ENCODE data around the gene R3HDM2.

Gene R3HDM2

DNA sequence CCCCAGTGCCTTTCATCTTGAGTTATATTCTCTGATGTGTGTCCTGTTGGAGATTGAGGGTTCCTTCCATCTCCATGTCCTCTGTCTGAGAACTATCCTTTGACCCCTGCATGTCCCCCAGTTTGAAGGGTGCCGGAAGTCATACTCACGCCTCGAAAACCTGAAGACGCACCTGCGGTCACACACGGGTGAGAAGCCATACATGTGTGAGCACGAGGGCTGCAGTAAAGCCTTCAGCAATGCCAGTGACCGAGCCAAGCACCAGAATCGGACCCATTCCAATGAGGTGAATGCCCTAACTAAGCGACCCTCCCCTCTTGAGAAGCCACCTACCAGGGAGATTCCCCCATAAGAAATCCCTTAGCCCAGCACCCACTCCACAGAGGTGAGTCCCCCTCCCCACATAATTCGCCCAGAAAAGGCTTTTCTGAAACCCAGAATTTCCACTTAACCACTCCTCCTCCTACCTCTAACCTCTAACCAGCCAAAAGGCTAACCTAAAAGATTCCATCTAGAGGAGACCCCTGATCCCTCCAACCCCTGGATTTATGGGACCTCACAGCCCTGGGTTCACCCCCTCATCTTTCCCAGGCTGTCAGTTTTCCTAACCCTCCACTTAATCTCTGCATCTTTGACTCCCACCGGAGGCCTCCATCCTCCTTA is 36.5 kb upstream of the R3HDM2 start:
- DNase-seq (ENCODE audit: low spot score): no peak

DNA sequence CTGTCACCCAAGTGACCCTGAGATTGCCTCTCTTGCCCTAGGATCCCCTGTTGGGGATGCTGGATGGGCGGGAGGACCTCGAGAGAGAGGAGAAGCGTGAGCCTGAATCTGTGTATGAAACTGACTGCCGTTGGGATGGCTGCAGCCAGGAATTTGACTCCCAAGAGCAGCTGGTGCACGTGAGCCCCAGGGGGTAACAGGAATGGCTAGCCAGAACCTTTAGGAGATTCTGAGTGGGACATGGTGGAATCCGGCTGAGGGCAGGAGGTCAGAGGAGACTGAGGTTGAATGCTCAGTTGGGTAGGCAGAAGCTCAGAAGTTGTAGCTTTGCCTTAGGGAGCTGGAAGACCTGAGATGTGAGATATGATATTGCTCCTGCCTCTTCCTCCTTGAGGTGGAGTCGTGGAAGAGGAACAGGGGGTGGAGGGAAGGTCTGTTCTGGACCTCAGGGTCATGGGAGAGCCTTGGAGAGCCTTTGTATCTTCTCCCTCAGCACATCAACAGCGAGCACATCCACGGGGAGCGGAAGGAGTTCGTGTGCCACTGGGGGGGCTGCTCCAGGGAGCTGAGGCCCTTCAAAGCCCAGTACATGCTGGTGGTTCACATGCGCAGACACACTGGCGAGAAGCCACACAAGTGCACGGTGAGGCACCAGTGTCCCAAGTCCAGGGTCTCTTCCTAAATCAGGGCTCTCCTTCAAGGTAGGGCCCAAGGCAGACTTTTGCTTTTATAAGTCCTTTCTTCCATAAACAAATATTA is 35.1 kb upstream of the R3HDM2 start:
- DNase-seq (ENCODE audit: low spot score): no peak

DNA sequence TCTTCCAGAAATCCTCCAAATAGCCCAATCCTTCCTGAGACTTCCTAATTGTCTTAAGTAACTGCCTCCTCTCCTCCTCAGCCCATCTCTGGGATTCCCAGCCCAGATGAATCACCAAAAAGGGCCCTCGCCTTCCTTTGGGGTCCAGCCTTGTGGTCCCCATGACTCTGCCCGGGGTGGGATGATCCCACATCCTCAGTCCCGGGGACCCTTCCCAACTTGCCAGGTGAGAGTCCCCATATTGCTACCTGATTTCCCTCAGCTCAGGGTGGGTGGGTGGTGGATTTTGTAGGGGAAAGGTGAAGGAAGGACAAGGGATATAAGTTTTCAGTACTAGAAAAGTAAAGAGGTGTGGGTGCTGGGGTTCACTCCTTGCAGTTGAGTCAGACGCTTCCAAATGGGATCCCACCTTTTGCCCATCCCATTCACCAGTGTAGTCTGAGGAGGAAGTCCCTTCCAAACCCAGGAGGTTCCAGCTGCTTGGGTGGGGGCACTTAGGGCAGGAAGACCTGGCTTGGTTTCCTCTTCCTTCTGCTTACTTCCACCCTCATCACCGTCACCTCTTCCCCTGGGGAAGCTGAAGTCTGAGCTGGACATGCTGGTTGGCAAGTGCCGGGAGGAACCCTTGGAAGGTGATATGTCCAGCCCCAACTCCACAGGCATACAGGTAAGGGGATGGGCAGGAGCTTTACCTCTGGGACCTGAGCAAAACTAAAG is 34.3 kb upstream of the R3HDM2 start:
- no peak for DNase-seq (ENCODE audit: low spot score)

DNA sequence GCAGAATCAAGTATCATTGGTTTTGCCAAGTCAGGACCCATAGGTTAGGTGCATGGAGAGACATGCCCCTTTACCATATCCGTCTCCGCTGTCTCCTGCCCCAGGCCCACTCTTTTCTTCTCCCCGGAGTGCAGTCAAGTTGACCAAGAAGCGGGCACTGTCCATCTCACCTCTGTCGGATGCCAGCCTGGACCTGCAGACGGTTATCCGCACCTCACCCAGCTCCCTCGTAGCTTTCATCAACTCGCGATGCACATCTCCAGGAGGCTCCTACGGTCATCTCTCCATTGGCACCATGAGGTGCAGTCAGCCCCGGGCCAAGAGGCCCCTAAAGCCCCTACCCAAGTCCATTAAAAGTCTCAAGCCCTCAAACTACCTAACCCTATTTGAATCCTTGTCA is 33.7 kb upstream of the R3HDM2 start:
- DNase-seq (ENCODE audit: low spot score): no peak

DNA sequence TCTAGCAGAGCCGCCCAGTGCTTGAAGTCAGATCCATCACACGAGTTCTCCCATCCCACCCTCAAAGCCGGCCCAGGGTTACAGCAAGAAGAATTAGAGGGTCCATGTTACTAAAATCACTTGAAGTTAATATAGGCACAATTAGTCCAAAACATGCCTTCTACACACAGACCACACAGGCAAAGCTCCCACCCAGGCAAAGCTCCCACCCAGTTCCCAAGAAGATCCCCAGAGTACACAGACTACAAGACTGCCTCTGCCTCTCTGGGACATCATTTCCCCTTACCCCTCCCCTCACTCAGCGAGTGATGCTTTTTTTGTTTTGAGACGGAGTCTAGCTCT is 32.0 kb upstream of the R3HDM2 start:
- DNase-seq (ENCODE audit: low spot score): no peak

DNA sequence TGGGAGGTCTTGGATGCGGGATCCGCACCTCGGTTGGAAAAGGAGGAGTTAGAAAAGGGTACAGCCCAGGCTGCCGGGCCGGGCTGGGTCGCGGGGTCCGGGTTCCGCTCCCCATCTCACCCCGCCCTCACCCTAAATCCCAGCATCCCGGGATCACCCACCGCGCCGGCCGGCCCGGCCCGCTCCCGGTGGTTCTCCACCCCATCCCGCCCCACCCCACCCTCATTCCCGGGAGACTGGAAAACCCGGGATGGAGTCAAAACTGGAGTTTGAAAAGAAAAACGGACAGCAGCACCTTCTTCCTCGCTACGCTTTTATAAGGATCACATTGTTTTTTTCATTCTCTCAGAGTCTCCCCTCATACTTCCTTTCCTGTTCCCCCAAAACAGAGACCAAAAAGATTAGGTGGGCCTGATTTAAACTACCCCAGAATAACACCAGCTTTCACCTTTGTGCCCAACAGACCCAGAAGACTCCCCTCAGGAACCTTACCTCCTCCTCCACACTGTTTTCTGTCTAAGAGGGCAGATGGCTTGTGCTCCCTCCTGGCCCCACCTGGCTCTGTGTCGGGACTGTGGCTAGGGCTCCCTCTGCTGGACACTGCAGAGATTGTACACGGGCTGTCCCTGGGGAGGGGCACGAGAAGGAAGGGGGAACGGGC is 31.5 kb upstream of the R3HDM2 start:
- peak; percentile 87 for DNase-seq (ENCODE audit: low spot score)

DNA sequence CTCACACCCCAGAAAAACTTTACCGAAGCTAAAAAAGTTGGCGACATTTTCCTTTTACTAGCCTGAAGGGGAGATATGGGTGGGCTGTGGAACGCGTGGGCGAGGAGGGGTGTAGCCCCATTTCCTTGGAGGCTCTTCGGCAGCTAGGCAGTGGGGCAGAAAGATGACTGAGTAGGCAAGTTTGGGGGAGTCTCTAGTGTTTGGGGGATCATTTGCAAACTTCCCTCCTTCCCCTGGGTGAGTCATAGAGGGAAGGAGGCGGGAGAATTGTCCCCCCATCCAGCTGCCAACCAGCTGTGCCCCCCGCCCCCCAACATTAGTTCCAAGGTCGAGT is 31.0 kb upstream of the R3HDM2 start:
- no peak for DNase-seq (ENCODE audit: low spot score)

DNA sequence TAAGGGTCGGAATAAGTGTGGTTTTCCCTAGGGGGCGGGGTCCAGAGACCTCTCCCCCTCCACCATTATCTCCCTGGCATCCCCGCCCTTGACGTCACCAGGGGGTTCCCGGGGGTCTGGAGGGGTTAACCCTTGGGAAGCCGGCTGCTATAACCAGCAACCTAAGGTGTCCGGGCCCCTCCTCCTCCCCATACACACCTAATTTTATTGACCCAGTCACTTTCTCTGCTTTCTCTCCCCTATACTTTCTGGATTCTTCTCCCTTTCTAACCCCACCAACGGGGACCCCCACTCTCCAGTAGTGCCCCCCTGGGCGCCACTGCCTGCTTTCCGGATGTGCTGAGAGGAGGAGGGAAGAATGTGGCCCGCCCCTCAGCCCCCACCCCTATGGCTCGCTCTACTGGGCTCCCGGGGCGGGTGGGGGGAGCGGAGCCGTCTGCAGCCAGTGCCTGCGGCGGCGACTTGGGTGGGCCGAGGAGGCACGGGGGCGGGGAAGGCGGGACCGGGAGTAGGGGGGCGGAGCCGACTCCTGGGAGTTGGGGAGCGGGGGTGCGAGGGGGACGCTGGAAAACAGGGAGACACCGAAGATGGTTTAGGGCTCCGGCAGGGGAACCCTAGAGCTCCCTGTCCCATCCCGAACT is 30.6 kb upstream of the R3HDM2 start:
- DNase-seq (ENCODE audit: low spot score): no peak

DNA sequence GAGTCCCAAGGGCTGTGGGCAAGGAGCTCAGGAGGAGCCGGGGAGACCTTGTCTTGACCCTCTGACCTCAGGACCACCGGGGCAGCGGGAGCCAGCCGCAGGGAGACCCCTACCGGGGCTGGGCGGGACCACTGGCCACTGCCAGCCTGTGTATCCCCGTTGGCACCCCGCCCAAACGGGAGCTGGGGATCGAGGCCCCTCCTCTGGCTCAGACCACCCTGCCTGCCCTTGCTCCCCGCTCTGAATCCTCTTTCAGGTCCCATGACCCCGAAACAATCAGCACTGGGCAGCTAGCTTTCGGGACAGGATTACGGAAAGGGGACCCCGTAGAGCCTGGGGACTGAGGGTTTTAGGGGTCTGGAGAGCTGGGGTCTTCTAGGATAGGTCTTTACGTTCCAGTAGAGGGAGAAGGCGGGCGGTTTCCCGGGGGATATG is 30.0 kb upstream of the R3HDM2 start:
- no peak for DNase-seq (ENCODE audit: low spot score)

DNA sequence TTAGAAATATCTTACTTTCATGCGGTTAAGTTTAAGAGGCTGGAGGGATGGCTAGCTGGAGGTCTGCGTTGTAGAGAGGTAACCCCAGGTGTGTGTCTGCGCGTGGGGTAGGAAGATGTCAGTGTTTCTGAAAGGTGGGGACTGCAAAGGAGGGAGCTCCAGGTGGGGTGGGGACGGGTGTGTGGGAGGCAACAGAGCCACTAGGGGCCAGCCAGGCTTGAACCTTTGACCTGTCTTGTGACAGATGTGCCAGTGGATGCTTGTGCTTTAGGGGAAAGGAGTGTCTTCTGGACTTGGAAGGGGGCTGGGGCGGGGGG is 29.6 kb upstream of the R3HDM2 start:
- no peak for DNase-seq (ENCODE audit: low spot score)

DNA sequence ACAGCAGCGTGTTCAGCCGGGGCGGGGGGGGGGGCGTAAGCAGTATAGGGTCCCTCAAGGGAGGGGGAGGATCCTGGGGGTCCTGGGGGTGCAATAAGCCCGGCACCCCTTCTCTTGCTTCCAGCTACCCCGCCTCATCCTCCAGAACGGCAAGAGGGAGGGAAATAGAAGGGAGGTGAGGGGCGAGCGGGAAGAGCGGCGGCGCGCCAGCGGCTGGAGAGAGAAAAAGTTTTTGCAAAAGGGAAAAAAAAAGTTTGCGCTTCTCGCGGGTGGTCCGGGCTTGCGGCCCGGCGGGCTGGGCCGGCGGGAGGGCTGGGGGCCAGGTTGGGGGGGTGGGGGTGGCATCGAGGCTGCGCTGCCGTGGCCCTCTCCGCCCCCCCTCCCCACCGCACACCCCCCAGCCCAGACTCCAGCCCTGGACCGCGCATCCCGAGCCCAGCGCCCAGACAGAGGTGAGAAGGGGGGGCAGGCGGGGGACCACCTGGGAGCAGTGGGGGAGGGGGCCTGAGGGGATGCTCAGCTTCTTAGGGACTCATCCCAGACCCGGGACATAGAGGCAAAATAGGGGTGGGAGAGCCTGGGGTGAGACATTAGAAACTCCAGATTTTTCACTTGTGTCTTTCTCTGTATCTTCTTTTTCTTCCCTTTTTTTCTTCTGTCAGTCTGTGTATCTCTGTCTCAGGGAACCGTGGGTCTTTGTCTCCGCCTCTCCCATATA is 29.1 kb upstream of the R3HDM2 start, which contains the start of gene GLI1:
Gene GLI1, plus strand, starts transcription at position 36 of the 718 bp plus-strand sequence. CDS start 3,907 bp downstream, outside the sequence.
- DNase-seq (ENCODE audit: low spot score): no peak

DNA sequence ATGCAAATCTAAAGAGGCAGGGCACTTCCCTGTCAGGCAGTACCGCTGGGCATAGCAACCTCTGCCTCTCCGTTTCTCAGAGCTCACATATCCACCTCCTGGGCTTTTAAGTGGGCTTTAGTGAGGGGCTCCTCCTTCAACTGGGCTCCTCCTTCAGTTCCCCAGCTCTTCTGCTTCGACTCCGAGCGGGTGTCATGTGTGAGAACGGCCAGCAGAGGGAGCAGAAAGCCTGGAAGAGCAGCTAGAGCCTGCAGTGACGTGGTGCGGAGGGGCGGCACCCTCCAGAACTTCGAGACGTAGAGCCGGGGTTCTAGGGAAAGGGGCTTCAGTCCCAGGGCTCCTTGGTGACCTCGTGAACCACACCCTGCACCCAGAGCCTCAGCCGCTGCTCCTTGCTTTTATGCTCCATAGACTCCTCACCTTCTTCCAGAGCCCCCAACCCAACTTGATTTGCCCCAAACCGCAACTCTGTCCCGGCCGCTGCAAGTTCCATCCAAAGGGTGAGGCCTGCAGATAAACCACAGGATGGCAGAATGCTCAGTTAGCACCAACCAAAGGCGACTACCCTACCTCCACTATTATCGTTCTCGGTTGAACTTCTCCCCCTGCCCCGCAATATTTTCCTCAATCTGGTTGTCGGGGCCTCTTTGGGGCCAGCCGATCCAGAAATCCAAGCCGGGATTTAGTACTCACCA is 28.4 kb upstream of the R3HDM2 start:
- DNase-seq (ENCODE audit: low spot score): peak; percentile 91

DNA sequence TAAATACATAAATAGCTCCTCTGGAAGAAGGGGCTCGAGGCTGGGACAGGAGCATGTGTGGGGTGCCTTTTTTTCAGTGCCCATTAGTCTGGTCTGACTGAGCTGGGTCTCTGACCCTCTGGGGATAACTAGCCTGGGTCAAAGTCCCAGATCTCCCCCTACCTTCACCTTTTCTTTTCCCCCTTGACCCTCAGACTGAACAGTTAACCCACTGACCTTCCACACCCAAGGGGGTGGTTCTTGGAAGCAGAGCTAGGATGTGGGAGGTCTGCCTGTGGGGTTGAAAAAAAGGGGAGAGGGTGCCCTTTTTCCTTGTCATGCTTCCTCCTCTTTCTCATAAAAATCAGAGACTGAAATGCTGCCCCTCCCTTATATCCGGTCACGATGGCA is 27.8 kb upstream of the R3HDM2 start:
- DNase-seq (ENCODE audit: low spot score): no peak

DNA sequence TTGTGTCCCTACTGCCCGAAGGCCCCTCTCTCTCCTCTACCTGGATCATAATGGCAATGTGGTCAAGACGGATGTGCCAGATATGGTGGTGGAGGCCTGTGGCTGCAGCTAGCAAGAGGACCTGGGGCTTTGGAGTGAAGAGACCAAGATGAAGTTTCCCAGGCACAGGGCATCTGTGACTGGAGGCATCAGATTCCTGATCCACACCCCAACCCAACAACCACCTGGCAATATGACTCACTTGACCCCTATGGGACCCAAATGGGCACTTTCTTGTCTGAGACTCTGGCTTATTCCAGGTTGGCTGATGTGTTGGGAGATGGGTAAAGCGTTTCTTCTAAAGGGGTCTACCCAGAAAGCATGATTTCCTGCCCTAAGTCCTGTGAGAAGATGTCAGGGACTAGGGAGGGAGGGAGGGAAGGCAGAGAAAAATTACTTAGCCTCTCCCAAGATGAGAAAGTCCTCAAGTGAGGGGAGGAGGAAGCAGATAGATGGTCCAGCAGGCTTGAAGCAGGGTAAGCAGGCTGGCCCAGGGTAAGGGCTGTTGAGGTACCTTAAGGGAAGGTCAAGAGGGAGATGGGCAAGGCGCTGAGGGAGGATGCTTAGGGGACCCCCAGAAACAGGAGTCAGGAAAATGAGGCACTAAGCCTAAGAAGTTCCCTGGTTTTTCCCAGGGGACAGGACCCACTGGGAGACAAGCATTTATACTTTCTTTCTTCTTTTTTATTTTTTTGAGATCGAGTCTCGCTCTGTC is 26.1 kb upstream of the R3HDM2 start:
- DNase-seq (ENCODE audit: low spot score): no peak

DNA sequence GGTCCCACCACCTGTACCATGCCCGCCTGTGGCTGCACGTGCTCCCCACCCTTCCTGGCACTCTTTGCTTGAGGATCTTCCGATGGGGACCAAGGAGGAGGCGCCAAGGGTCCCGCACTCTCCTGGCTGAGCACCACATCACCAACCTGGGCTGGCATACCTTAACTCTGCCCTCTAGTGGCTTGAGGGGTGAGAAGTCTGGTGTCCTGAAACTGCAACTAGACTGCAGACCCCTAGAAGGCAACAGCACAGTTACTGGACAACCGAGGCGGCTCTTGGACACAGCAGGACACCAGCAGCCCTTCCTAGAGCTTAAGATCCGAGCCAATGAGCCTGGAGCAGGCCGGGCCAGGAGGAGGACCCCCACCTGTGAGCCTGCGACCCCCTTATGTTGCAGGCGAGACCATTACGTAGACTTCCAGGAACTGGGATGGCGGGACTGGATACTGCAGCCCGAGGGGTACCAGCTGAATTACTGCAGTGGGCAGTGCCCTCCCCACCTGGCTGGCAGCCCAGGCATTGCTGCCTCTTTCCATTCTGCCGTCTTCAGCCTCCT is 25.4 kb upstream of the R3HDM2 start:
- peak; percentile 52 for DNase-seq (ENCODE audit: low spot score)

DNA sequence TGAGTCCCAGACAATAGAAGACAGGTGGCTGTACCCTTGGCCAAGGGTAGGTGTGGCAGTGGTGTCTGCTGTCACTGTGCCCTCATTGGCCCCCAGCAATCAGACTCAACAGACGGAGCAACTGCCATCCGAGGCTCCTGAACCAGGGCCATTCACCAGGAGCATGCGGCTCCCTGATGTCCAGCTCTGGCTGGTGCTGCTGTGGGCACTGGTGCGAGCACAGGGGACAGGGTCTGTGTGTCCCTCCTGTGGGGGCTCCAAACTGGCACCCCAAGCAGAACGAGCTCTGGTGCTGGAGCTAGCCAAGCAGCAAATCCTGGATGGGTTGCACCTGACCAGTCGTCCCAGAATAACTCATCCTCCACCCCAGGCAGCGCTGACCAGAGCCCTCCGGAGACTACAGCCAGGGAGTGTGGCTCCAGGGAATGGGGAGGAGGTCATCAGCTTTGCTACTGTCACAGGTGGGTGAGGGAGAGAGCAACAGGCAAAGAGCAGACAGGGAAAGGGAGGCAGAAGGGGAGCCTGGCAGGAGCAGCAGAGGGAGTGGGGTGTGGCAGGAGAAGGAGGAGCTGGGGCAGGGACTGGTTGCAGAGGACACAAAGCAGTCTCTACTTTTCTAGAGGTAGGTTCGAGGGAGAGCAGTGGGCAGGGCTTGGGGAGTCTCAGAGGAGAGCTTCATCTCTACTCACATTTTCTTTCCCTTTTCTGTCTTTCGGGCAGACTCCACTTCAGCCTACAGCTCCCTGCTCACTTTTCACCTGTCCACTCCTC is 24.7 kb upstream of the R3HDM2 start:
- DNase-seq (ENCODE audit: low spot score): no peak

DNA sequence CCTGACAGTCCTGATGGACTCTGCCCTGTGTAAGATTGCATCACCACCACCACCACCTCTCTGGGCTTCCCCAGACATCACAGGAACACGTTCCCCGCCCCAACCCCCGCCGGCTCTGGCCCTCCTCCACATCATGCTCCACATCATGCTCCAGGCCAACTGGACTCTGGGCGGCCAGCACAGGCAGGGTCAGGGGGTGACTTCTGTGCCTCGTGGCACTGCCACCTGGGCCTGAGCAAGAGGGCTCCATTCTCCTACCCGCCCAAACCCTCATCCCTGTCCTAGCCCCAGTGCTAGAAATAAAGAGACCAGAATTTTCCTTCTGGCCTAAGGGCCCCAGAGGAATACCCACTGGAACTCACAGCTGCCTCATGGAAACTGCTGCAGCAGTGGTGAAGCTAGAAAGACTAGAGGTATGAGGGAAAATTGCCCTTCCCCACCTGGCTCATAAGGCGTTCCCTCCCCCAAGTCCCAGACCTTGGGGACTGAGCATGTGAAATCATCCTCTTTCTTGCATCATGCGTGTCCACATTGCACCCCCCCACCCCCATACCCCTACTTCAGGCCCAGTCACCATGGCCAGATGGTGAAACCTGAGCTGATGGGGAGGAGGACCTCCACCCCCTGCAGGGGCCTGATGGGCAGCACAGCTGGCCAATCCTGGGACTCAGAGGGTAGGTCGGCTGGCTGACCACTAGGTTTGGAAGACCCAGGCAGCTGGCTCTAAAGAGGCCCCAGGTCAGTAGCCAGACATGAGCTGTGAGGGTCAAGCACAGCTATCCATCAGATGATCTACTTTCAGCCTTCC is 23.9 kb upstream of the R3HDM2 start, which contains the start of gene INHBE:
Gene INHBE, plus strand, starts transcription at position 742 of the 808 bp plus-strand sequence. CDS start 230 bp downstream, outside the sequence.
- no peak for DNase-seq (ENCODE audit: low spot score)

DNA sequence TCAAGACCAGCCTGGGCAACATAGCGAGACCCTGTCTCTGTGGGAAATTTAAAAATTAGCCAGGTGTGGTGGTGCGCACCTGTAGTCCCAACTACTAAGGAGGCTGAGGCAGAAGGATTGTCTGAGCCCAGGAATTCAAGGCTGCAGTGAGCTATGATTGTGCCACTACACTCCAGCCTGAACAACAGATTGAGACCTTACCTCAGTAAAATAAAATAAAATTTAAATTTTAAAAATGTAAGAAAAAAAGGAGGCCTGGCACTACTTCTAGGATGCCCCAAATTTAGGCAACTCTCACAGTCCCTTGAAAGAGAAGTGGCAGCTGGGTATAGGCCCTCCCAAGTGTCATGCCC is 23.3 kb upstream of the R3HDM2 start:
- DNase-seq (ENCODE audit: low spot score): no peak
